Daoy (cell line): ENCODE measurements around the gene CFI. TPM values are rescaled to one million over a fixed set of nuclear protein-coding genes. Genes with fewer than 3 reads are reported as not detected.
A peak's percentile ranks its signal among the peaks of the same experiment; 100 is the strongest.
"Not testable (repeated sequence)": the region's sequence is repeated elsewhere in the genome, so short reads cannot be mapped to it uniquely, and the experiment has no call there.

Experiments
- DNase-seq: peaks from one replicate; pipeline ENCODE4 v3.0.0-alpha.2; 2015; ENCODE audit warnings: low read depth
- total RNA-seq: library from RNA; depleted of rRNA; stranded (reverse); fragments of >200 nt; shearing (Covaris generic); gene quantifications from 2 replicates; pipeline ENCODE4 v1.2.3, GENCODE V29; 2014

The CFI gene
- total RNA-seq, 1 experiment from 2014 or later, result 3.6 TPM

- DNase-seq, result no peak
Measured at GRCh38 chr4:109798866-109799265, 2.9 kb downstream of the CFI start.

- DNase-seq, result no peak
Measured at GRCh38 chr4:109795059-109795458, 6.7 kb downstream of the CFI start.

- DNase-seq, result no peak
Measured at GRCh38 chr4:109787807-109788206, 14.0 kb downstream of the CFI start.

- DNase-seq, result no peak
Measured at GRCh38 chr4:109786846-109787245, 15.0 kb downstream of the CFI start.

GRCh38 chr4:109782092-109782491 lies 19.7 kb downstream of the CFI start:
- not testable (repeated sequence) for DNase-seq

GRCh38 chr4:109764789-109765402 lies 36.9 kb downstream of the CFI start:
- DNase-seq, result no peak

GRCh38 chr4:109764376-109764775 lies 37.4 kb downstream of the CFI start:
- DNase-seq, result no peak

DNA sequence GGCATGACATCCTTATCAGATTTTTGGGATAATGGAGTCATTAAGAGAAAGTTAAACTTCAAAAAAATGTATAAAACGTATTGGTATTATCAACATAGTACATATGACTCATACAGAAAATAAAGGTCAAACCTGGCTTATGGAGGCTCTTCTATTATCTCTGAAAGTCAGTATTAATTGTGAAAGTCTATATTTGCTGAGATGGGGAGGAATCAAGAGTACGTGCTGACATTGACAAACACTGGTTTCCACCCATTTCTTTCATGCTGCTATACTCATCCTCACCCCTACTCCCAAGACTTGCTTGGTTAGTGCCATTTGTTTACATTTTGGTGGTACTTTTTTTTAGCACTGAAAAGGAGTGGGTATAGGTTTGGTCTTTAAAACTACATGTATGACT lies 41.1 kb downstream of the CFI start:
- no peak for DNase-seq

- no peak for DNase-seq
Measured at GRCh38 chr4:109755656-109756055, 46.1 kb downstream of the CFI start.

DNA sequence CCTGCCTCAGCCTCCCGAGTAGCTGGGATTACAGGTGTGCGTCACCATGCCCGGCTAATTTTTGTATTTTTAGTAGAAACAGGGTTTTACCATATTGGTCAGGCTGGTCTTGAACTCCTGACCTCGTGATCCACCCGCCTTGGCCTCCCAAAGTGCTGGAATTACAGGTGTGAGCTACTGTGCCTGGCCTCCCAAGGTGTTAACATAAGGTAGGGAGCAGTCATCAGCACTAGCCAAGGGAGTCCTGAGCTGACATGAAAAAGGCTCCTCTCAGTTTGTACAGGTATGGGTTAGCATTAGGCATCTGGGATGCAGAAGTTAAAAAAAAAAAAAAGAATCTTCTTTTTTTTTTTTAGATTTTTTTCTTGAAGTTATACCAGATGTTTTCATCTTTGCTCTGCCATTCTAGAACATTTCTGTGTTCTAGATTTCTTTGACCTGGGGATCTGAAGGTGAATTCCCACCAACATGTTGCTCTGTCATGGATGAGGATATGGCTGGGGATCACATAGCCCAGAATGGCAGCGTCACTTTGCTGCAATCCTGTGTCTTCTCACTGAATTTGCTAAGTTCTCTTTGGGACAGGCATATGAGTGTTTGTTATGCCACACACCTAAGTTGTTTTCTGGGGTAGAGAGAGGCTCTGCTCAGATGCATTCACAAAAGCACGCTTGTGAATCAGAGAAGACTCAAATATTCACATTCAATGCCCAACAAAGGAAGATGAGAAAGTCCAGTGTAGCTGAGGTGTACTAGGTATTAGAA lies 47.5 kb downstream of the CFI start:
- no peak for DNase-seq

DNA sequence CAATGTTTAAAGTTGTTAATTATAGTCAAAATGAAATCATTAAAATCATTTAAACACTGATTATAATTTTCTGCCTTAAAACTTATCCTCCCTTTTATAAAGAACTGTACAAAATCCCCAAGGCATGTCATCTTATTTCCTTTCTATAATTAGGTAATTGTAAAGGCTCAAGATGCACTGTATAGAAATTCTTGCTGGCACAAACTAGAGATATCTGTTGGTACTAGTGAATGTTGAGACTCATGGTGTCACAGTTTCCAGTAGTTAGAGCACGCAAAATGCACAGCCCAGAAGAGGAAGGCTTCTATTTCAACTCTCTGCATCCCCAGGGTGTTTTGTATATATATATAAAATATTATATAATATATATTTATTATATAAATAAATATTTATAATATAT lies 49.3 kb downstream of the CFI start:
- DNase-seq, result no peak

- DNase-seq, result no peak
Measured at GRCh38 chr4:109751852-109752251, 49.9 kb downstream of the CFI start.

DNA sequence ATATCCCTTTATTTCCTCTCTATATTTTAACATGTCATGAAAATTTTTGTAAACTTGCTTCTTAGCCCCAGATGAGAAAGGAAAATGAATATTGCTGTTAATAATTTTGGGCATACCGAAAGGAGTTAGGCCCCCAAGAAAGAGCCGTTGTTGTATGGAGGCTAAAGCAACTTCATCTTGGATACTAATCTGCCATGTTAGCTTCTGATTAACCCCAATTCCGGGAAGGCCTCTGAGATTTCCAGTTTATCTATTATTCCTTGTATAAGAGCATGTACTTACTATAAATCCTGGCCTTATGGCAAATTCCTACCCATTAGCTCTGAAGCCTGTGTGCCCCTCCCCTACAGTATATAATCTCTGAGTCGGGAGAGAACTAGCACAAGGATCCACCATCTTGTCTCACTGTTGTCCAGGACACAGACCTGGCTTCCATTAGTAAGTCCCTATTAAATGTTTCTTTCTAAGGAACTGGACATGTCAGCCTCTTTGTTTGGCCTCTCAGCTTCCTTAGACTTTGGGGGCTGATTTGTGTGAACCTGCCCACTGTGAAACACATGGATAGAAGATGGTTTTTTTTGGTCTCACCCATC lies 51.1 kb downstream of the CFI start:
- no peak for DNase-seq

GRCh38 chr4:109749388-109750082 lies 52.3 kb downstream of the CFI start:
- DNase-seq, result no peak

- DNase-seq, result no peak
Measured at GRCh38 chr4:109748114-109748513, 53.7 kb downstream of the CFI start.

DNA sequence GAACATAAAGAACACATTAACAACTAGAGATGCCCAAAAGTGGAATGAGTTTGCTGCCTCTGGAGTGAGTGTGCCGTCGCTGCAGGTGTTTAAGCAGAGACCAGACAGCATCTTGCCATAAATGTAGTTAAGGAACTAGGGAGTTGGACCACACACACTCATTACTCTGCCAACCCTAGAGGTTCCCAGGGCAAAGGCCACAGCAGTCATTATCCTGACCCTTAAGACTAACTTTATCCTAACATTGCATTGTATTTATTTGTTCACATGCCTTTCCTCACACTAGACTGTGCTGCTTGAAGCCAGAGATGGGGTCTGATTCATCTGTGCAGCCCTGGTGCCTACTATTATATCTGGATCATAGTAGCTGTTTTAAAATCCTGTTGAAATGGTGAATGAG lies 55.1 kb downstream of the CFI start:
- DNase-seq, result no peak

DNA sequence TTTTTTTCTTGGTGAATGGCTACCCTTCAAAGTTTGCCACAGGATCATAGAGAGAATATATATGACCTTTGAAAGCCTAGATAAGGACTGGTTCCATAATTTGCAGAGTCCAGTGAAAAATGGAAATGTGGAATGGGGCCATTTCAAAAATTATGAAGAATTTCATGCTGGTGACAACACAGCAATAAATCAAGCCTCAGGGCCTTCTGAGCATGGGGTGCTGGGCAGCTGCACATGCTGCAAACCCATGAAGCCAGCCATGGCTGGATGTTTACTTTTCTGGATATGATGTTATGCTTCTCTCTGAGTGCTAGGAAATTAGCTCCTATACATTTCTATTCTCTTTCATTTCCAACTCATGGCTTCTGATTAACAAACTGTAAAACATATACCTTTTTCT lies 56.0 kb downstream of the CFI start:
- DNase-seq, result no peak

DNA sequence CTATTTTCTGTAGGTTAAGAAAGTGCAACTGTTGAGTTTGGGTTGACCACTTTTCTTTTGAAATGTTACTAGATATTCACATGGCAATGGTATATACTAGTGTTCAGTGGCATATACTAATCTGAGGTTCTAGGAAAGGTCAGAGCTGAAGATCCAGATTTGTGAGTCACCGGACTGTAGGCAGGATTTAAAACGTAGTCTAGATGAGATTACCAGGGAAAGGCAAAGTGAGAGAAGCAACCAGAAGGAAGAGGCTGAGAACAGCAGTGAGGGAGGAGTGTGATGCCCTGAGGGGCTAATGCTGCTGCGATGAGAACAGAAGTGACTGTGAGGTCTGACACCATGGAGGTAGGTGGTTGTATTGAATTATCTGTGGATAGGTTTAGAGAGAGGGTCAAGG lies 62.3 kb downstream of the CFI start:
- no peak for DNase-seq

- no peak for DNase-seq
Measured at GRCh38 chr4:109738104-109738872, 63.5 kb downstream of the CFI start.

DNA sequence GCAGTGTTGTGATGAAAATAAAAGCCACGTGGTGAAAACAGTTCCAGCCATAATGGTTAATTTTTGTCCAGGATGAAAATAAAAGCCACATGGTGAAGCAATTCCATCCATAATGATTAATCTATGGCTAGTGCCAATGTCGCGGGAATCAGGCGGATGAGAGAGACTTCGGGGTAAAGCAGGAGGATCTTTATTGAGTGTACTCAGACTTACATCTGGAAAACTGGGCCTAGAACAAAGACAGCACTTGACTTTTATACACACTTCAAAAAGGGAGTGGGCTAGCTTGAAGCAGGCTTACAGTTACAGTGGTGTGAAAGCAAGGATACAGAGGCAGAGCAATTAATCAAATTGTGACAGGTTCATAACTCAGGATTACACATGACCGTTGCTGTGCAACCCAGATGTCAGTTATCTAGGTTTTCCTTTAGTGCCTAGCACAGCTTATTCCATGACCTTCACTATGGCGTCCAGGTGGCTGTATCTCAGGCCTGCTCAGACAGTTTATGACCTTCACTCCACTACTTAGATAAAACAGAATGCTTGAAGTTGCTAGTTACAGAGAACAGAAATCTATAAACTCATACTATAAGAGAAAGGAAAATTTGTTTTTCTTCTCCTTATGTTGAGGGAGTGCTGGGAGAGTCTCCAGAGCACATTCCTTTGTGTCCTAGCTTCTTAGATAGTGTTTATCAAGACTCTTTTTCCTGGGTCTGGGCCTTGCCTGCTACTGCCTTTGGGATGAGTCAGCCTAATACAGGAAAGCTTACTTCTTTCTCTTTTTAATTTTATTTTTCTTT lies 66.0 kb downstream of the CFI start:
- DNase-seq, result no peak

DNA sequence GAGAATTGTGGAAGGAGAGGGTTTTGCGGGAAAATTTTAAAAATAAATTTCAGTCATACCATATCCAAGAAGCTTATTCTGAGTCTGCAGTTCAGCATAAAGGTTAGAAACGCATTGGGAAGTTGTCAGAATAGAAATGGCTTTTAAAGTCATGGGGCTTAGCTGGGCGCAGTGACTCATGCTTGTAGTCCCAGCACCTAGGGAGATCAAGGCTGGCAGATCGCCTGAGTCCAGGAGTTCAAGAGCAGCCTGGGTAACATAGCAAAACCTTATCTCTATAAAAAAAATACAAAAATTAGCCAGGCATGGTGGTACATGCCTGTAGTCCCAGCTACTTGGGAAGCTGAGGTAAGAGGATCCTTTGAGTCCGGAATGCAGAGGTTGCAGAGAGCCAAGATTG lies 68.1 kb downstream of the CFI start:
- DNase-seq, result peak; percentile 2
